Activated T-helper 9 cell treated with anti-CD3 and anti-CD28 coated beads, Interleukin-2, amount 50 U/mL, for 16 hours (primary cell): Measurements from ENCODE around the gene CACUL1.
A peak's percentile ranks its signal among the peaks of the same experiment; 100 is the strongest.

Experiments
- DNase-seq: peaks from one replicate; pipeline ENCODE4 v3.0.0-alpha.2; 2020; ENCODE audit warnings: low read depth

The CACUL1 gene

DNA sequence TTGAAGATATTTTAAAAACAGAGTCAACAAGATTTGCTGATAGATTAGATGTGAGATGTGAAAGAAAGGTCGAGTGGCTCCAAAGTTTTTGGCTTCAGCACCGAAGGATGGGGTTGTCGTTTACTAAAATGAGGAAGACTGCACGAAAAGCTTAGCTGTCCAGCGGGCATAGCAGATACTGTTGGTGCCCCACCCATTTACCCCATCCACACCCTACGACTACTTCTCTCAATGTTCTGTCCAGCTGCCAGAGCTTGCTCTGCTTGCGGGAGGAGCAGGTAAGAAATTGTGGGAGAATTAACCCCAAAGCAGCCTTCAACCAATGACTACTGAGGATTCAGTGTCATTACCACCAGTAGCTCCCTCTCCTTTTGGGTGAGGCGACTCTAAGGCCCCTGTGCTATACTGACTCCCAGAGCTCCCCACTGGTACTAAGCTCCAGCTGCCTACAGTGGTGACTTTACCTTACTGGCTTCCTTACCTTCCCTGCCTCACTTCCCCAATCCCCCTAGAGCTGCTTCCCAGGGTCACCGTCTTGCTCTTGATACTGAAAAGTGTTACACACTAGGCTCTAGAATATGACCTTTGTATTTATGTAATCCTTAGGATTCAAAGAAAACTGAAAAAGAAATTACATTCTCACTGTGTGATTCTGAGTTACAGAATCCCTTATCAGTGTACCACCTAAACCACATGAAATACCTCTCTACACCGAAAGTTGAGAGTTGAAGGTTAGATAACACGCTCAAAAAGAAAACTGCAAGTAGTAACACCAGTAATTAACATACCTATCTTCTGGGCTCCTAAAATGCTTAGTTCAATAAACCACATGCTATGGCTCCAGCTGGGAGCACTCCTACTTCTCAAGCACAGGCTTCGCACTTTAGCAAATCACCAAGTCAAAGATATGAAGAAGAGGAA is 22.3 kb downstream of the CACUL1 start:
- DNase-seq = no peak

DNA sequence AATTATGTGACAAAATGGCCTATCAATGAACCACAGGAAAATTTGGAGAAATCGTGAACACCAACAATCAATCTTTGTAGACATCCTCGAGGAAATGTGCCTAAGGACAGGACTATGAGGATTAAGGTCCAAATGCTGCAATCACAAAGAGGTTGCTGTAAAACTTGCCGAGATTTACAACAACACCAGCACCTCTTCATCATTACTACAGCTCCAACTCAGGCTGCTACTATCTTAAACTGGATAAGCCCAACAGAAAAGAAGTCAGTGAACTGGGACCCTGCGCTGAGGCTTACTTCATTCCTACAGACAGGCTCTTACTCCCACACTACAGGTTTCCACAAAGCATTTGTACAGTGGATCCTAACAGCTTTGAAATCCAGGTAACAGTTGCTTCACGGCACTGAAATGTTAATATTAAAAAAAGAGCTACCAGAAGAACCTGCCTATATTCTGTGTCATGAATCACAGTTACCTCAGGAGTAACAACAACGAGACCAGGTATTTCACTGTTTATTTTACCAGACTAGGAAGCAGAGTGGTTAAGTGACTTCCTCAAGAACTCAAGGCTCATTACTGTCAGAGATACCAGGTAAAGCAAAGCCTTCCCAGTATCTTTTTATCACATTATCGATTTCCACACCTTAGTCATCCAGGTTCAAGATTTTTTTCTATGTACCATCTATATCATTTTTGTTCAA is 23.9 kb downstream of the CACUL1 start:
- no peak for DNase-seq

DNA sequence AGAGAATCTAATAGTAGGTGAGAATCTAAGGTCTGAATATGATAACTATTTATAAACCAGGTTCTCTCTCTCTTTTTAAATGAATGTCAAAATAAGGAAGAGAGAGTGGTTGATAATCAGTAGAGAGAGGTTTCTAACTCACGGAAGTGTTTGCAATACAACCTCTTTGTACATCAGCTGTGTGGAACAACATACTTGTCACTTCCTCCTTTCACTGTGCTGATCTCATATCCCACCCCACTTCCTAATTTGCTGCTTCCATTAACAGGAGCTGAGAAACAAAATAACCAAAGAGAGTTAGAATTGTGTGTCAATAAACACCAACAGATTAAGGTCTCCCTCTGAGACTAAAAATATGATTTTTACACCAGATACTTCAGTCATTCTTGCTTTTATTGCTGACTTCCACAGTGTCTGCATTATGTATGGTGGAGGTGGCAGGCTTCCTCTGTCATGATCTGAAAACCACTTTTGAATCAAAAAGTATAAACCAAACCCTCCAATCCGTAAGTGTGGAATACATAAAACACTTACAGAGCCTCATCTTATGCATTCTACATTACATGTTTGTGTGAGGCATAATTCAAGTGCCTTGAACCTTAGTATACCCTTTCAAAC is 25.0 kb downstream of the CACUL1 start:
- DNase-seq = no peak

DNA sequence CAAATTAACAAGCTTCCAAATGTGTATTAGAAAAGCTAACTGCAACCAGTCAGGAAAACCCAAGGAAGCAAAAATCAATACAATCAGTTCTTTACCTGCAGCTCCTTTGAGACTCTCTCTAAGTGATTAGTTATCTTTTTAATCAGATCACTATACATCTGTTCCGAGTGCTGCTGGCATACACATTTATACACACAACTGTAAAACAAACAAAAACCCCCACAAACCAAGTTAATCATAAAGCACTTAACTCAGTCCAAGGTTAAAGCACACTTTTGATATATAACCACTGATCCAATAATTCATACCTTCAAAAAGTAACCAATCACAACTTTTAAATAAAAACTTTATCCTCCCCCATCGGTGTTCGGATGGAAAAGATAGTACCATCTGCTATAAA is 25.6 kb downstream of the CACUL1 start:
- no peak for DNase-seq

DNA sequence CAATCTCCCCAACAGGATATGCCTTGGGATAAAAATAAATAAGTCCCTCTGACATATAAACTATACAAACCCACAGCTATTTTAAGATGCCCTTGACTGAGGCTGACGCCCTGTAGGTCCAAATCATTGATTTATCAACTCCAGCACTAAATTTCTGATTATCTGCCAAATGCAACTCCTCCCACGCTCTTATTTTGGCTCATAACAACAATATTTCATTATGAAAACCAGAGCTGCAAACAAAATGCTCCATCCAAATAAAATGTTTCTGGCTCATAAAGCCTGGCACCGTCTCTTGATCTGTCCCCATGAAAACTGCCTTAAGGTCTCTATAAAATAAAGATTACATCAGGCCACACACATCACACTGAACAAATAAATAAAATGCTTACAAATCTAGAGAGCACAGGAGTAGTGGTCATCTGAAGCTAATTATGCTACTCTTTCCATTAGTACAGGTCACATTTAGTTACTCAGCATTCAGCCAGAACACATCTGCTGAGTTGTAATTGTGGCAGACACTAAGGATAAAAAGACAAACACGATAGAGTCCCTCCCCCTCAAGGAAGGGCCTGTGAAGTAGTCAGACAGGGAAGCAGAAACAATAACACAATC is 28.8 kb downstream of the CACUL1 start:
- DNase-seq = no peak

DNA sequence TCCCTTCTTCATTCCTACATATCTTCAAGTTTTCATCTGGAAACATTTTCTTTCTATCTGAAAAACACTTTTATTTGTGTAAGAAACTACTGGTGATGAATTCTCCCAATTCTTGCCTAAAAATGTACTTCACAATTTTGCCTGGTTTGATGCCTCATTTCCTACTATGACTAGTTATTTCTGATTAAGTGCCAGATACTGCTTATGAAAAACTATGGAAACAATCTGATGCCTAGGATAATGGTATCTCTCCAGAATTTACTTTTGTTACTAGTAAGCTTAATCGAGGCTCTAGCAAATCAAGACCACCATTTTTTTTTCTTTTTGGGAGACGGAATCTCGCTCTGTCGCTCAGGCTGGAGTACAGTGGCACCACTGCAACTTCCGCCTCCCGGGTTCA is 31.3 kb downstream of the CACUL1 start:
- no peak for DNase-seq

DNA sequence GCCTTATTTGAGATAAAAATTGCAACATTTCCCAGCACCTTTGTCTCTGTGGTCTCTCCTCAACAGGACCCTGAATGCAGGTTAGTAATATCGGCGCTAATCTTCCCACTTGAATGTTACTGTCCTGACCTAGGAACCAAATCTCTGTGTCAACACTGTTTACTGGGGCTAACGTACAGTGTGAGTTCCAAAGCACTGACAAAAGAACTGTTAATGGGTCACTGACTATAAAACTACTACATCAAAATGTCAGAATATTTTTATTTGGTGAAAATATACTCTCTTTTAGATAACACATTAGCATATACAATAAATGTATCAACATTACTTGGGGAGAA is 33.3 kb downstream of the CACUL1 start:
- DNase-seq = no peak

DNA sequence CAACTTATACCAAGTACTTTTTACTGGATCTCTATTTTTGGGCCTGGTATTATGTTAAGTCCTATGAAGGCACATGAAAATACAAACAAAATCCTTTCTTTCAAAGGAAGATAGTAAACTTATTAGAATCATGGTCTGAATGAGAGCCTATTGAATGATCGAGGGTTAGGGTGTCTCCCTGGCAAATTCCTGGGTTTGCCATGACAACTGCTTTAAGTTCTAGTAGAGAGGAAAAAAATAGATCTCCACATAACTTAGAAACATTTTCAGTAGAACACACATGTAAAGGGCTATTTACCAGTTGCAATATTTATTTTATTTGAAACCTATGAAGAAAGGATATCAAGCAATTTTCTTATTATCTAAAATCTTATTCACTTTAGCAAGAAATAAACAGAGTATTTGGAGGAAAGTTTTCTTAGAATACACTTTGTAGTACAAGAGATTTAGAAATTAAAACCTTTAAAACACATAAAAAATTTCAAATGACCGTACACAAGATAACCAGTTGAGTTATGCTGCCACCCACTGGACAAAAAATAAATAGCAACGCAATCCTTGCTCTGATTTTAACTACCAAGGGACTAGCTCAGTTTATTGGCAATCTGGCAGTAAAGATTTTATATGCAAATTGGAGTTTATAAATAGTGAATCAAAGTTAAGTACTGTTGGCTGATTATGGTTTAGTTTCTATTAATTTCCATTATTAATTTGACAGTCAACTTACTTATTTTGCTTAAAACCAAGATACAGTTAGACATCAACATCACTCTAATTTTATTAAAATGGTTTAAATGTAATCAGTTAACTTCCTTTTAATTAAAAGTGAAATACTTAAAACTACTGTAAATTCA is 33.9 kb downstream of the CACUL1 start:
- peak; percentile 15 for DNase-seq

DNA sequence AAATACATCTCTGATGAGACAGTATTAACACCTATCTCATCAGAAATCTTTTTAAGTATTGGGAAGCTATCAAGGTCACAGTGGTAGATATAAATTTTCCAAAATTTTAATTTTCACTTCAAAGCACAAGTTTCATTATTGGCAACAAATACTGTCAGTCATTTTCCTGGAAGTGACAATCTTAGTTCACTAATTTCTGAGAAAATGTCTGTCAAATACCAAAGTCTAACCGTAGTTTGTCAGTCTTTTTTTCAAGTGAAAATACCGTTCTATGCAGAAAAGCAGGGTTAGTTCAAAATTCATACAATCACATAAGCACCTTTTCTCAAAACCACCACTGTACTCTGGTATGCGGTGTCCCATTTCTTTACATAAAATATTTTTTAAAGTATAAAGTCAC is 40.4 kb downstream of the CACUL1 start:
- DNase-seq = no peak

DNA sequence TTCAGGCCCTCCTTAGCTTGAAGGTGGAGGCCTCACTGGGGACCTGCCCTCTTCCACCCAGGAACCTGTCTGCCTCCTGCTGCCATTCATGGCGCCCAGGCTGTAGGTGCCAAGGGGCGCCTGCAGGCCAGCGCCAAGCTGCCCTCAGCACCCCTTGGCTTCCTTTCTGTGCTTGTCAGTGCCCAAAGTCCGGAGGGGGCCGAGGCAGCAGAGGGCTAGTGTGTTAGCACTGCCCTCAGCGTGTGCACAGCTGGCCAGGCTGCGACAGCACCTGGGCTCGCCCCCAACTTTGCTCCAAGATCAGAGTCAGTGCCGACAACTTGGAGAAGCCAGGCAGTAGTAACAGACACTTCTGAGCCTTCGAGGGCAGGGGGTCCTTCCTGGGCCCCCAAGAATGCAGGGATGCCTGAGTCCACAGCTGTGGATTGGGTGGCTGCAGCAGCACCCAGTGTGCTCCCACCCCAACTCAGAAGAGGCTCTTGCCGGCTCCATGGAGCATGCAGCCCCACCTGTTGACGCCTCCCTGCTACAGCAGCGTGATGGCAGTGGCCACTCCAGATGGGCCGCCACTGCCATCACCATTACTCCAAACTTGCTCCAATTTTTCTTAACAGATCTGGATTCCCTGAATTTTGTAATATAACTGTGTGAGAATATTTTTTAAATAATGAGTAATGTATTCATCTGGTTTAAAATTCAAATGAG is 41.7 kb downstream of the CACUL1 start:
- no peak for DNase-seq

DNA sequence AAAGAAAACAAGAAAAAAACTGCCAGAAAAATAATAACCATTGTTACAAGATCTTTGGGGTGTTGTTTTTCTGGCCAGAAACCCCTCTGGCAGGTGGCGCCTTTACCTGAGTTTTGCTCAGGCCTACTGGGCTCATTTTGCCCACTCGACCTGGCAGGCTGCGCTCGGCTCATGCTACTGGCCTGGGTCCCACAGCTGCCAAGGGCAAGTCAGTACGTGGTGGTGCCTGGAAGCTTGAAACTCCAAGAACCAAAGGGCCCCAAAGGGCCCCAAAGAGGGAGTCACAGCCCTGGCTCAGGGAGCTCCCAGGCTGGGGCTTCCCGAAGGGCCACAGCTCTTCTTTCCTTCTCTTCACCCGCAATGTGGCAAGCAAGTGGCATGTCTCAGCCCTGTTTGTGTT is 42.7 kb downstream of the CACUL1 start:
- no peak for DNase-seq

DNA sequence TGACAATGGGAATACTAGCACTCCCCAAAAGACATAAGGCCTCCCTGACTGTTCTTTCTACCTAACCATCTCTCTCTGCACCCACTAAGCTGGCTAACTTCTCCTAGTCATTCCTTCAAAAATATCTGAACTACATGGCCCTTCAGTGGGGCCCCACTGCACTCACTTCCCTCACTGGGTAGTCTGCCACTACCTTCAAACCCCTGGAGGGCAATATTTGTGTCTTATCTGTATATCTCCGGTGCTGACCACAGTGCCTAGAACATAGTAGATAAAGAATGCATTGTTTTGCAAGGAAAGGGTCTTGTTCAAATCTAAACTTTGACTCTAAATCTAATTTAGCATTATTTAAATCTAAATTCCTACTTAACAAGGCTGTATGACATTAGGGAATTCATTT is 44.3 kb downstream of the CACUL1 start:
- DNase-seq = no peak

DNA sequence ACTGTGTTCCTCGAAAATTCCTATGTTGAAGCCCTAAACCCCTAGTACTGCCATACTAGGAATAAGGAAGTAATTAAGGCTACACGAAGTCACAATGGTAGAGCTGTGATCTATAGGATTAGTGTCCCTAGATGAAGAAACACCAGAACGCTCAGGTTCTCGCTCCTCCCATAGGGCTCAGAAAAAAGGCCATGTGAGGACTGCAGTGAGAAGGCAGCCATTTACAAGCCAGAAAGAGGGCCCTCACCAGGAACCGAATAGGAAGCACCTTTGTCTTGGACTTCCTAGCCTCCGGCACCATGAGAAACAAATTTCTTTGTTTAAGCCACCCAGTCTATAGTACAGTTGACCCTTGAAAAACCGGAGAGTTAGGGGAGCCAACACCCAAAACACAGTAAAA is 46.2 kb downstream of the CACUL1 start:
- no peak for DNase-seq

DNA sequence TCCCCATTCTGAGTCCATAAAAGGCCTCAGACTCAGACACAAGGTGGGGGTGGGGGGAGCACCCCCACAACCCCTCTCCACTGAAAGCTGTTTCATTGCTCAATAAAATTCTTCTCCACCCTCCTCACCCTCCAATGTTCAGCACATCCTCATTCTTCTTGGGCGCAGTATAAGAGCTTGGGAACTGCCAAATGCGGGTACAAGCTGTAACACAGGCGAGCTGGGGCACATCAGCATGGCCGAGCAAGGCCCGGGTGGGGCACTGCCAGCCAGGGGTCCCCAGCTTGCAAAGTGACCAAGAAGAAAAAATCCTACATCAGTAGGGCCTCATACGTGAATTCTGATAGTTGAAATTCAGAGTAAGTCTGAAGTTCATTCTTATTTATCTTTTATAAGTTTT is 50.1 kb downstream of the CACUL1 start:
- DNase-seq = no peak

DNA sequence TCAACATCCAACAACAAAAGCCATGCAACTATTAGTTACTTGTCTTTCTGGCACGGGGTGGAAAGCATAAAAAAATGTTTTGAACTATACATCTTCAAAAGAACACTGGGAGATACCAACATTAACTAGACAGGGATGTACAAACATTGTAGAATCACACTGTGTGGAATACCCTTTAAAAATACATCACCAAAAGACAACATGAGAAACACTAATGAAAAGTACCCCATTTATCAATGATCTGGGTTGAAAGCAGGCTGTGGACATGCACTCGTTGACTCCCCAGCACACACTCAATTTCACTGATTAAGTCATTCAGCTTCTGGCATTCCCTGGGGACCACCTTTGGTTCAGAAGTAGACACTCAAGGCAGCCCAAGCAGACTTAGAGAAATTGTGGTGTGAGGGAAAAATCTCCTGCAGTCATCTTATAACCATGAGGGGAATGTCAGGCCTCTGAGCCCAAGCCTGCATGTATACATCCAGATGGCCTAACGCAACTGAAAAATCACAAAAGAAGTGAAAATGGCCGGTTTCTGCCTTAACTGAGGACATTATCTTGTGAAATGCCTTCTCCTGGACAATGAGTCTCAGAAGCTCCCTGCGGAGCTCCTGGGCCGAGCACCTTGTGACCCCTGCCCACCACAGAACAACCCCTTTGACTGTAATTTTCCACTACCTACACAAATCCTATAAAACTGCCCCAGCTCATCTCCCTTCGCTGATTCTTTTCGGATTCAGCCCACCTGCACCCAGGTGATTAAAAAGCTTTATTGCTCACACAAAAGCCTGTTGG is 53.0 kb downstream of the CACUL1 start:
- DNase-seq = no peak

DNA sequence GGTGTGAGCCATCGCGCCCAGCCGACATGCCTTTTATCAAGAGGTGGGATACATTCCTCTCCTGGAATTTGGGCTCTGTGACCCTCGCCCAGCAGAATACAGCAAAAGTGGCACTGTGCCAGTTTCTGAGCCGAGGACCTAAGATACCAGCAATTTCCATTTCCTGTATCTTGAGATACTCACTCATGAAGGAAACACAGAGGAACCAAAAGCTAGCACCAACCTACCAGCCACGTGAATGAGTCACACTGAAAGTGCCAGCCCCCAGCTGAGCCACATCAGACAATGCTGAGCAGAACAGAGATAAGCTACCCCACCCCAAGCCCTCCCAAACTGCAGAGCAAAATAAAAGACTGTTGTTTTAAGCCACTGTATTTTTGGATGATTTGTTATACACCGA is 56.3 kb downstream of the CACUL1 start:
- peak; percentile 67 for DNase-seq

DNA sequence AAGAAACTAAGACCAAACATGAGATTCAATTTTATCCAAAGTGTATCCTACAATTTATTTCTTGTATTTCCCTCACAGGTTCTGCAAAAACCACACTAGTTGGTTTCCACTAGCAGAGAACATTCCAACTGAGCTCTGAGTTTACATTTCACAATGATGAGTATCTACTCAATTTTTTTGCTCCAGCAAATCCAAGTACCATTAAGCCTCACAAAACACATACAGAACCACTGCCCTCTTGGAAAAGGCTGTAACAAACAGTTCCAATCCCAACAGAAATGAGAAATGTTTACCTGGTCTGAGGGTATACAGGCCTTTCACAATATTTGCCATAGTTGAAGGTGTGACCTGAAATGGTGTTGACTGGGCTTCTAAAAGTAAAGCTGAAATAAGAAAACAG is 59.9 kb downstream of the CACUL1 start:
- DNase-seq = no peak

DNA sequence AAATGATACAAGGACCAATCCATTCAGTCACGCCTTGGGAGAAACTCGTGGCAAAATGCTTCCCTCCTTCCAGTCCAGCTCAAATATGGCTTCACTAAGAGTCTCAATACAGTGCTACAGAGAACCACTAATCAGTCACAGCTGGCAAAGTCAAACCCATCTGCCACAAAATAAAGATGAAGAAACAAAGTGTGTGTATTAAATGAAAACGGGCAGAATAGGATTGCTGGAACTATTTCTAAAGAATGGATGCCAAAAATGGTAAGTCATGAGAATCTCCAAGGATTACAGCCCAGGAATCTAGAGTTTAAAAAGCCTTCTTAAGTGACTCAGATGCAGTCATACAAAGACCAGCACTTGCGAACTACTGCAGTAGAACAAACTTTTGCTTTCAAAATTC is 61.9 kb downstream of the CACUL1 start:
- no peak for DNase-seq

DNA sequence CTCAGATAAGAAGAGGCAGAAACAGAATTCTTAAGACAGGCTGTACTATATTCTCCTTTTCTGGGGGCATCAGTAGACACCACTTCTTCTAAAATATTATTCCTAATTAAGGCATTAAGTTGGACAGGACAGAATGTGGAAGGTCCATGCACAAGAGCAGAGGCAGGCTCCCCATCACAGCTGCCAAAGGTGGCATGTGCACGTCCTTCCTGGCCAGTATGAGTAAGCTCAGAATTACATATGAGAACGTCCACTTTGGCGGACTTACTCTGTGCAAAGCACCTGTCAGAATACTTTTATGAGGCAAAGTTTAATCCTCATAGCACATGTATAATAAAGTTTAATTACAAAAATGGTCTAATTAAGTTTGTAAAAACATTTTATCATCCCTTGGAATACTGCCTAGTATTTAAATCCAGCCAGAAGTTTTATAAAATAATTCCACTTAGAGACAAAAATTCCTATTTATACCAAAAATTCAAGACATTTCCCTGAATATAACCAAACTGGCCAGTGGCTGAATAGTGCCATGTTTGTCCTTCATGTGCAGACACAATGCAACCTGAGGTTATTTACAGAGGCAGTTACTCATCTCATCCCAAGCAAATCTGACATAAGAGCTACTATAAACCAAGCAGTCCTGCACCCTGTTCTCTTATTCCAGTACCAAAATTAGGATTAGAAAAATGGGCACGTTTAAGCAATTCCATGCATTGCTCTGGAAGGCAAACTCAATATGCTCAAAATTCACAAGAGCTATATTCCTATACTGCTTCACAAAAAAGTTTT is 65.5 kb downstream of the CACUL1 start:
- DNase-seq = no peak

DNA sequence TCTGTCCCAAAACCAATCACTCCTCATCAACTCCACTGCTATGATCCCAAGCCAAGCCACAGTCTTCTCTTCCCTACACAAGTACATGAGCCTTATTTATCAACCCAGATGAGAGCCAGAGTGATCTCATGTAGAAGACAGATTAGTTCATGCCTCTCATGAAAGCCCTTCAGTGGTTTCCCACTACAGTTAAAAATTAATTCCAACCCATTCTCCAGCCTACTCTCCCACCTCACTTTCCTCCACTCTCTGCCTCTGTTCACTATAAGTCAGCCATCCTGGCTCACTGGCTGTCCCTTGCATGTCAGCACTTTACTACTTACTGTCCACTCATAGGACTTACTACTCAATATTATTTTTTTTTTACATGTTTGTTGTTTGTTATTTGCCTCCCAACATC is 67.3 kb downstream of the CACUL1 start:
- DNase-seq = no peak
